Endothelial cell of umbilical vein (primary cell): ENCODE data around the gene SDCCAG8. TPM values are rescaled to one million over a fixed set of nuclear protein-coding genes. Genes with fewer than 3 reads are reported as not detected.

Experiments
- BruUV-seq: library from RNA; stranded (reverse); fragments of 400-500 nt; replicated peaks from 2 replicates; lab custom pipeline; 2021; lab: Mats Ljungman, UMichigan
- CTCF ChIA-PET: fragments of 300-600, 350-600 bp; sonication (Branson Sonifier 250); formaldehyde crosslinking; loops from one replicate; lab custom pipeline; 2021; ENCODE audit warnings: antibody characterized with exemption, inconsistent platforms; lab: Charles Lee
- POLR2A ChIA-PET: fragments of 300-600, 350-600 bp; sonication (Branson Sonifier 250); formaldehyde crosslinking; loops from one replicate; lab custom pipeline; 2021; ENCODE audit warnings: antibody characterized with exemption, inconsistent platforms; lab: Charles Lee
- DNase-seq: peaks from one replicate; pipeline ENCODE4 v3.0.0-alpha.2; 2011; ENCODE audit warnings: low read depth, low spot score
- FAIRE-seq: peaks from 2 replicates; lab custom pipeline; 2011; peaks lifted over from hg19 to GRCh38; lab: Jason Lieb, UNC
- H2AFZ ChIP-seq: 2 replicates; pipeline ENCODE4 v1.6.0; 2012; ENCODE audit warnings: low read depth, low read length, control low read depth, inconsistent platforms
- H3K27ac ChIP-seq: 2 replicates; pipeline ENCODE4 v1.5.1; 2011; ENCODE audit warnings: low read depth, mild to moderate bottlenecking, control low read depth, low read length, moderate library complexity; ENCODE audit not compliant: insufficient read depth
- H3K27me3 ChIP-seq, 2 experiments: 2 replicates each; pipeline versions ENCODE4 v1.6.0 to v1.6.1; 2011; ENCODE audit warnings: low read length in 2 of 2, mixed read lengths in 1 of 2; ENCODE audit not compliant: control insufficient read depth in 2 of 2, insufficient read depth in 2 of 2
- H3K36me3 ChIP-seq, 2 experiments: 2 replicates in 1 of 2; 3 replicates in 1 of 2; pipeline ENCODE4 v1.5.1; 2011; ENCODE audit warnings: low read length in 2 of 2, mild to moderate bottlenecking in 1 of 2, moderate library complexity in 1 of 2; ENCODE audit not compliant: control insufficient read depth in 2 of 2, insufficient read depth in 2 of 2; ENCODE audit errors: extremely low read depth in 1 of 2
- H3K4me1 ChIP-seq: 3 replicates; pipeline ENCODE4 v1.5.1; 2011; ENCODE audit warnings: mild to moderate bottlenecking, low read length; ENCODE audit not compliant: control insufficient read depth, insufficient read depth; ENCODE audit errors: extremely low read depth
- H3K4me2 ChIP-seq: 2 replicates; pipeline ENCODE4 v1.6.1; 2011; ENCODE audit warnings: low read length, control low read depth, mixed read lengths; ENCODE audit not compliant: insufficient read depth
- H3K4me3 ChIP-seq, 3 experiments: fragments of 200-600 bp in 1 of 3; sonication (generic), shearing (Covaris generic) in 1 of 3; replicated peaks in 1 of 3; 2 replicates each; pipeline ENCODE4 v1.5.1; 2011 to 2016; ENCODE audit warnings: control low read depth in 3 of 3, low read length in 3 of 3, mild to moderate bottlenecking in 2 of 3, inconsistent platforms in 1 of 3, low read depth in 1 of 3, moderate library complexity in 1 of 3; ENCODE audit not compliant: insufficient read depth in 1 of 3
- H3K79me2 ChIP-seq: 2 replicates; pipeline ENCODE4 v1.6.0; 2012; ENCODE audit warnings: low read length, inconsistent platforms; ENCODE audit not compliant: control insufficient read depth, insufficient read depth
- H3K9ac ChIP-seq: replicated peaks from 2 replicates; pipeline ENCODE3; 2011; ENCODE audit warnings: low read length, control low read depth; ENCODE audit not compliant: insufficient read depth; ENCODE audit errors: extremely low read depth
- H3K9me1 ChIP-seq: replicated peaks from 3 replicates; pipeline ENCODE4 v1.6.0; 2011; ENCODE audit warnings: mild to moderate bottlenecking, low read length; ENCODE audit not compliant: control insufficient read depth, insufficient read depth; ENCODE audit errors: extremely low read depth
- H3K9me3 ChIP-seq: replicated peaks from 2 replicates; pipeline ENCODE4 v1.5.1; 2012; ENCODE audit warnings: low read length, inconsistent platforms; ENCODE audit not compliant: control insufficient read depth, insufficient read depth
- H4K20me1 ChIP-seq: replicated peaks from 2 replicates; pipeline ENCODE3; 2011; ENCODE audit warnings: mild to moderate bottlenecking, low read length; ENCODE audit not compliant: control insufficient read depth, insufficient read depth; ENCODE audit errors: extremely low read depth
- EZH2 ChIP-seq: IDR thresholded peaks from 2 replicates; pipeline ENCODE4 v1.6.1; 2012; ENCODE audit warnings: borderline replicate concordance, low read depth, mild to moderate bottlenecking, moderate library complexity, low read length, inconsistent platforms; ENCODE audit not compliant: severe bottlenecking
- FOS ChIP-seq: IDR thresholded peaks from 2 replicates; pipeline ENCODE4 v1.6.1; 2011; ENCODE audit warnings: mild to moderate bottlenecking, low read length, moderate library complexity, borderline replicate concordance; ENCODE audit not compliant: insufficient read depth
- GATA2 ChIP-seq: IDR thresholded peaks from 2 replicates; pipeline ENCODE4 v1.7.0; 2011; ENCODE audit warnings: low read depth, mild to moderate bottlenecking, moderate library complexity, mixed read lengths, low read length; ENCODE audit not compliant: insufficient read length, insufficient read depth
- JUN ChIP-seq: IDR thresholded peaks from 2 replicates; pipeline ENCODE4 v1.6.1; 2011; ENCODE audit warnings: borderline replicate concordance, low read depth; ENCODE audit not compliant: insufficient read length, insufficient read depth
- MYC ChIP-seq: IDR thresholded peaks from one replicate; pipeline ENCODE4 v1.6.1; 2011; ENCODE audit warnings: mild to moderate bottlenecking, low read depth, low read length
- POLR2A ChIP-seq: IDR thresholded peaks from 2 replicates; pipeline ENCODE4 v1.6.1; 2012; ENCODE audit warnings: low read depth, mild to moderate bottlenecking, control low read depth, low read length
- POLR2AphosphoS5 ChIP-seq: IDR thresholded peaks from 2 replicates; pipeline ENCODE4 v1.6.1; 2012; ENCODE audit warnings: low read depth, mild to moderate bottlenecking, control low read depth, low read length, moderate library complexity; ENCODE audit not compliant: insufficient read depth
- dilution Hi-C: fragments of 300-500 bp; cut with MboI; formaldehyde crosslinking; loops from one replicate; pipeline ENCODE4 v1.15.0; 2019; ENCODE audit warnings: low sequenced_read_pairs; ENCODE audit not compliant: extremely low pct_ligation_motif_present
- intact Hi-C: fragments of 100-400 bp; cut with micrococcal nuclease; formaldehyde crosslinking; loops from one replicate; pipeline ENCODE4 v1.10.0; 2022
- polyA plus RNA-seq, 4 experiments: library from polyadenylated mRNA; depleted of rRNA in 3 of 4; stranded (reverse) in 3 of 4; unstranded in 1 of 4; fragments of >200 nt; gene quantifications; 2 replicates each; pipeline versions ENCODE4 v1.2.1 to v1.2.3, GENCODE V29; 2011 to 2012; ENCODE audit warnings: missing spikeins in 1 of 4
- total RNA-seq: library from RNA; stranded (reverse); gene quantifications from 2 replicates; pipeline ENCODE4 v1.2.3, GENCODE V29; 2021
- TF ChIP-seq, protein P1 (sequence below), 2 donors: IDR thresholded peaks; 1 replicate in 1 of 2; 2 replicates in 1 of 2; pipeline ENCODE4 v1.5.1; 2011; ENCODE audit warnings: low read length in 2 of 2, mild to moderate bottlenecking in 2 of 2, moderate library complexity in 2 of 2, control low read depth in 1 of 2, inconsistent platforms in 1 of 2, low read depth in 1 of 2; ENCODE audit not compliant: insufficient read depth in 1 of 2; ENCODE audit errors: extremely low read depth in 1 of 2
- TF ChIP-seq, protein P2 (sequence below): IDR thresholded peaks from 2 replicates; pipeline ENCODE4 v1.6.1; 2011; ENCODE audit not compliant: insufficient read depth, insufficient read length

The SDCCAG8 gene
- total and polyA plus RNA-seq, 2 donors (not counting 3 experiments of a cell fraction or from before 2014, with no cell fraction given): 14.6 to 25.7 TPM

DNA sequence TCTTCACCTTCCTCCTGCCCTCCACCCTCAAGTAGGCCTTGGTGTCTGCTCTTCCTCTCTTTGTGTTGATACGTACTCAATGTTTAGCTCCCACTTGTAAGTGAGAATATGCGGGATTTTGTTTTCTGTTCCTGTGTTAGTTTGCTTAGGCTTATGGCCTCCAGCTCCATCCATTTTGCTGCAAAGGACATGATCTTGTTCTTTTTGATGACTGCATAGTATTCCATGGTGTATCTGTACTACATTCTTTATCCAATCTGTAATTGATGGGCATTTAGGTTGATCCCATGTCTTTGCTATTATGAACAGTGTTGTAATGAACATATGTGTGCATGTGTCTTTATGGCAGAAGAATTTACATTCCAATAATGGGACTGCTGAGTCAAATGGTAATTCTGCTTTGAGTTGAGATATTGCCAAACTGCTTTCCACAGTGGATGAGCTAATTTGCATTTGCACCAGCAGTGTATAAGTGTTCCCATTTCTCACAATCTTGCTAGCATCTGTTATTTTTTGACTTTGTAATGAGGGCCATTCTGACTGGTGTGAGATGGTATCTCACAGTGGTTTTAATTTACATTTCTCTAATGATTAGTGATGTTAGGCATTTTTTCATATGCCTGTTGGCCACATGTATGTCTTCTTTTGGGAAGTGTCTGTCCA, 272.7 kb downstream of the SDCCAG8 start:
- Histone ChIP-seq H3K9me3 (no peaks in the 10 kb centered on the region), H3K4me2 (no peak overlapping the region), H3K9me1 (no peaks in the 10 kb centered on the region), H3K9ac (no peak overlapping the region), H2AFZ (no peak overlapping the region), H3K27me3 (no peaks in the 10 kb centered on the region), H3K27ac (no peak overlapping the region), H3K36me3 (no peaks in the 10 kb centered on the region), H3K4me3 (no peak overlapping the region), H3K79me2 (no peaks in the 10 kb centered on the region), H4K20me1 (no peaks in the 10 kb centered on the region), H3K4me1 (peaks cover 9% of the 10 kb centered on the region)
- intact Hi-C loops: loop anchor here (5.0 to 10.0 kb wide), 2 partner anchors 216 to 744 kb away; no protein-coding TSS in a partner anchor
- BruUV-seq: no TSS peak
- TF ChIP-seq MYC: no peak
- no peak for TF ChIP-seq JUN
- no peak for TF ChIP-seq POLR2A
- TF ChIP-seq, protein P1, sequence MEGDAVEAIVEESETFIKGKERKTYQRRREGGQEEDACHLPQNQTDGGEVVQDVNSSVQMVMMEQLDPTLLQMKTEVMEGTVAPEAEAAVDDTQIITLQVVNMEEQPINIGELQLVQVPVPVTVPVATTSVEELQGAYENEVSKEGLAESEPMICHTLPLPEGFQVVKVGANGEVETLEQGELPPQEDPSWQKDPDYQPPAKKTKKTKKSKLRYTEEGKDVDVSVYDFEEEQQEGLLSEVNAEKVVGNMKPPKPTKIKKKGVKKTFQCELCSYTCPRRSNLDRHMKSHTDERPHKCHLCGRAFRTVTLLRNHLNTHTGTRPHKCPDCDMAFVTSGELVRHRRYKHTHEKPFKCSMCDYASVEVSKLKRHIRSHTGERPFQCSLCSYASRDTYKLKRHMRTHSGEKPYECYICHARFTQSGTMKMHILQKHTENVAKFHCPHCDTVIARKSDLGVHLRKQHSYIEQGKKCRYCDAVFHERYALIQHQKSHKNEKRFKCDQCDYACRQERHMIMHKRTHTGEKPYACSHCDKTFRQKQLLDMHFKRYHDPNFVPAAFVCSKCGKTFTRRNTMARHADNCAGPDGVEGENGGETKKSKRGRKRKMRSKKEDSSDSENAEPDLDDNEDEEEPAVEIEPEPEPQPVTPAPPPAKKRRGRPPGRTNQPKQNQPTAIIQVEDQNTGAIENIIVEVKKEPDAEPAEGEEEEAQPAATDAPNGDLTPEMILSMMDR (IDR thresholded peaks at IDR 0.05; ENCODE audit: extremely low read depth in 1 of 2, insufficient read depth in 1 of 2, low read depth in 1 of 2, low read length in 2 of 2): no peak
- TF ChIP-seq EZH2: no peak
- no peak for TF ChIP-seq FOS
- TF ChIP-seq, protein P2, sequence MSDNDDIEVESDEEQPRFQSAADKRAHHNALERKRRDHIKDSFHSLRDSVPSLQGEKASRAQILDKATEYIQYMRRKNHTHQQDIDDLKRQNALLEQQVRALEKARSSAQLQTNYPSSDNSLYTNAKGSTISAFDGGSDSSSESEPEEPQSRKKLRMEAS: no peak
- no peak for TF ChIP-seq POLR2AphosphoS5
- TF ChIP-seq GATA2: no peak
- DNase-seq (no peak), FAIRE-seq (no peak)
- ChIA-PET POLR2A (no interaction called here), CTCF (no interaction called here)
- dilution Hi-C loops: no loop called here
